NCI-H2081 (cell line): ENCODE data around the gene FKBP5.
"Not testable (repeated sequence)": the region's sequence is repeated elsewhere in the genome, so short reads cannot be mapped to it uniquely, and the experiment has no call there.

Experiments
- DNase-seq, 2 experiments: peaks; one replicate each; lab custom pipeline; 2025; lab: John Stamatoyannopoulos, UW

Gene FKBP5

DNA sequence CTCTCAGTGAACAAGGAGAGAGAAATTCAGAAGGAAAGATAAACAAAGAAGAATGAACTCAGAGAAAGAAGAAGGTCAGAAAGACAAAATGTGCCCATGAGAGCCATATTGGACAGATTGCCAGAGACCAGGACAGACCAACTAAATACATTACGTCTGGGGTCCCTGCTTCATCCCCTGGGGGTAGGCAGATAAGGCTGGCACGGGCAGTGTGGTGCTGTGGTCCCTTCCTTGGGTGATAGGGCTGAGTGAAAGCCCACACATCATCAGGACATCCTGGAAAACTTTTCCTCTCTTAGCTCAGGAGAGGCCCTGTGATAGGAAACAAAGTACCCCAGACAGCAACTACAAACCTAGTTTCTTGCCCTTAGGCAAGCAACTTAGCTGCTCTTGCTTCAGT is 34.9 kb upstream of the FKBP5 start:
- no peak for DNase-seq

- no peak for DNase-seq
Observed at GRCh38 chr6:35722121-35722761, 33.5 kb upstream of the FKBP5 start.

DNA sequence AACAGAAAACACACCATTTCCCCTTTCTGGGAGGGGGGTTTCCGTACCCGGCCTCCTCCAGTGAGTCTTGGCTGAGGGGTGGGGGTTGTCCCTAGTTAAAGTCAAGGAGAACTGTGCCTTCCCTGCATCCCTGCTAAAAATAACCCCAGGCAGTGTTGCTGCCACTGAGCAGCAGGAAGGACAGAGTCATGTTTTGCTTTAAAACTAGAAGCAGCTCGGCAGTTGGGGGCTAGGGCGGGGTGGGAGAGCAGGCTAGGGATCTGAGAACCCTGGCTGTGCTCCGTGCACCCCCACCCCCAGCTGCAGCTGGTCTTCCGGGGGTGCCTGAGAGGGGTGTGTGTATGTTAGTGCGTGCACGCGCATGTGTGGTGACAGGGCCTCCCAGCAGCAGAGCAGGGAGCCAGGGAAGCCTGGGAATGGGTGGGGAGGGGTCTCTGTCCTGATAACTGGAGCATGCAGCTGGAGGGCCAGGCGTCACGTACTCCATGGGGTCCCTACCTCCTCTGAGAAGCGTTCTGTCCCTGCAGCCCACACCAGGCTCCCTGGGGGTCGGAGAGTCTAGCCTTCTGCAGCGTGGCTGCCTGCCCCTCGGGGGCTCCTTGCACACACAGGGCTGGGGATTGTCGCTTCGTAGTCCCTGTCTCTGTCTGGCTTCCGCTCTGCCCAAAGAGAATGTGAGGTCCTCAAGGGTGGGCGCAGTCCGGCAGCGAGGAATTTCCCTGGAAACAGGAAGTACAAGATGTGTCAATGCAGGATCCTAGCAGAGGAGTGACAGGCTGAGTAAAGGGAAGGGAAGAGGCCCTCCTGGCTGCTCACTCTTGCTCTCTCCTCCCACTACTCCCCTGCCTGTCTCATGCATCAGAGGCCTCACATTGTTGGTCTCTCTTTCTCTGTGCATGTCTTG is 31.4 kb upstream of the FKBP5 start:
- DNase-seq = no peak

DNA sequence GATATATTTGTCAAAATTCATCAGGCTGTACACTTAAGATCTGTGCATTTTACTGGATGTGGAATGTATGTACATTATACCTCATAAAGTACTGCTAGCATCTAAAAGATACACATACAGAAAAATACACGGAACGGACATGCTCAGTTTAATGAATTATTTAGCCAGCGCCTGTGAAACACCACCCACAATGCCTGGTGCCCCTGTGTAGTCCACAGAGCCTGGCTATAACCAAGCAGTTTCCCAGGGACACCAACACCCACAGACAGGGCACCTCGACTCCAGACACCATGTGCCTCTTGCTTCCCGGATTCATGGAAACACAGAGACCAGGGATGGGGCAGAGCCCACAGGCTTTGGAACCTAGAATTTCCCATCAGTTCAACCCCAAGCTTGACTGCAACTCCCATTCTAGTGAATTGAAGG is 30.7 kb upstream of the FKBP5 start:
- DNase-seq = no peak

DNA sequence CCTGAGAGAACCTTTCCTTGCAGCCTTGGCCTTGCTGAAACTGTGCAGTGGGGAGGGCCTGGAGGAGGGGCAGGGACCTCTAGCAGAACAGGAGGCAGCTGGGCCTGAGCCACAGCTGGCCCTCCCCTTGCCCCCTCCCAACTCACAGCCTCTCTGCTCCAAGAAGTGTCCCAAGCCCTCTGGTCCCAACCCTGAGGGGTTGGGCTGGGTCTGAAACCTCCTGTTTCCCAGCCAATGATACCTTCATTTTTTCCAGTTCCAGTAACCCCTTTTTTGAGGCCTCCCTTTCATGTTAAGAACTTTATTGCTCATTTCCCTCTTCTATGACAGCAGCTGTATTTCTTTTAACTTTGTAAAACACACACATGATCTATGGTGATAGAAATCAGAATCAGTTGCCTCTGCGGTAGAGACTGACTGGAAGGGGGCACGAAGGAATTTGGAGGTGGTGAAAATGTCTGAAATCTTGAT is 30.2 kb upstream of the FKBP5 start:
- no peak for DNase-seq

DNA sequence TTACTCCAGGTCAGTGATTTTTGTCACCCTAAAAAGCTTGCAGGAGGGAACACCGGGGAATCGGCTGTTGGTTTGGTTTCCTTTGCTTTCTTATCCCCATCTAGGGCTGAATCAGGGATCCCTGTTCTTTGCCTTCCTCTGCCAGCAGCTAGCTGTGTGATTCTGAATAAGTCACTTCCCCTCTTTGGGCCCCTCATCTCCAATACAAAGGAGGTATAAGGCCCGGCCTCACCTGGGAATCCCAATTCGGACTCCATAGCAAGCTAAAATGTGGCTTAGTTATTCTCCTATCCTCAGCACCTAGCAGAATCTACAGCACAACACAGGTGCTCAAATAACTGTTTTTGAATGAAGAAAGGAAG is 29.6 kb upstream of the FKBP5 start:
- no peak for DNase-seq

DNA sequence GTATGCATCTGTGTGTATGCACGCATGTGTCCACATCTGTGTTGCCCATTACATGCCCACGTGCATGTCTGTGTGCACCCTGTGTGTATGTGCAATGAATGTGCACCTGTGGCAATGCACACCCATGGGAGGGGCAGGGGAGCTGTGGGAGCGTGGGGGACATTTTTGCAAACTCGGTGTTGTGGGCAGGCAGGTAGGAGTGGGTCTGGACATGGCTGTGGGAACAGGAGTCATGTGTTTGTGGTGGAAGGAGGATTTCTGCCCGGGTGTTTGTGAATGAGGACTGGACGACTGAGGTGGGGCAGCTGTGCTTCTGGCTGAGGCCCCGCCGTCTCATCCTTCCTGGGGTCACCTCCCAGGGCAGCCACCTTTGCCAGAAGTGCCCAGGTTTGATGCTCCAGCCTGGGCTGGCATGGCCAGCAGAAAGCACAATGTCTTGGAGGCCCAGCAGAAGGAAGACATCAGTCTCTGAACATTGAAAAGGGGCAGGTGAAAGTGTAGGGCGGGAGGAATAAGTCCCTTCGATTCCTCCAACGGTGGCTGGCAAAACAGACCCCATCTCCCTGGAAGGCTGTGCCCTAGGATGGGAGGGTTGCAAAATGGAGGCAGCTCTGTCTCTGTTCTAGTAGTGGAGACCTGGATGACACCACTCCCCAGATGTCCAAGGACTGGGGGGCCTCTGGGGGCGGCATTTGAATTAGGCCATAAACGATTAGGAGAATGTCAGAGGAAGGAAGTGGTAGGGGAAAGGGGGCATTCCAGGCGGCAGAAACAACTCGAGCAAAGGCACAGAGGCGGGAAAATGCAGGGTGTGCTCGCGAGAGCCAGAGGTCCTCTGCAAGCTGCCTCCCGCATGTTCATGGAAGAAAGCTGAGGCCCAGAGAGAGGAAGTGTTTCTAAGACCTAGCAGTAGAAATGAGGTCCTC is 29.0 kb upstream of the FKBP5 start:
- DNase-seq = no peak

DNA sequence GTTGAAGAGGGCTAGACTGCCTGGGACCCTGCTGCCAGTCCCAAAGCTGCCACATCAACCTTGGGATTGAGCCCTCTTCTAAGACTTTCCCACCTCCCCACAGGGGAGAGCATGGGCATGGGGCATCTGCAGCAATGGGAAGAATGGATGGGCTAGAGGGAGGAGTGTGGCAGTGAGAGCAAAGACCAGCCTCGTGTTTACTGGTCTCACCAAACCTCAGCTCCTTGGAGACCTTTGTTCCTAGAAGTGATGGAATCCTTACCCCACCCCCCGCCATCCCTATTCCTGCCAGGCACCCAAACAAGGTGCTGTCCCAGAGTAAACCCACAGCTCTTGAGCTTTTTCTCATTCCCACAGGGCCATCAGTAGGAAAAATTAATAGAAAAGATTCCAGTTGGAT is 28.1 kb upstream of the FKBP5 start:
- DNase-seq = no peak

DNA sequence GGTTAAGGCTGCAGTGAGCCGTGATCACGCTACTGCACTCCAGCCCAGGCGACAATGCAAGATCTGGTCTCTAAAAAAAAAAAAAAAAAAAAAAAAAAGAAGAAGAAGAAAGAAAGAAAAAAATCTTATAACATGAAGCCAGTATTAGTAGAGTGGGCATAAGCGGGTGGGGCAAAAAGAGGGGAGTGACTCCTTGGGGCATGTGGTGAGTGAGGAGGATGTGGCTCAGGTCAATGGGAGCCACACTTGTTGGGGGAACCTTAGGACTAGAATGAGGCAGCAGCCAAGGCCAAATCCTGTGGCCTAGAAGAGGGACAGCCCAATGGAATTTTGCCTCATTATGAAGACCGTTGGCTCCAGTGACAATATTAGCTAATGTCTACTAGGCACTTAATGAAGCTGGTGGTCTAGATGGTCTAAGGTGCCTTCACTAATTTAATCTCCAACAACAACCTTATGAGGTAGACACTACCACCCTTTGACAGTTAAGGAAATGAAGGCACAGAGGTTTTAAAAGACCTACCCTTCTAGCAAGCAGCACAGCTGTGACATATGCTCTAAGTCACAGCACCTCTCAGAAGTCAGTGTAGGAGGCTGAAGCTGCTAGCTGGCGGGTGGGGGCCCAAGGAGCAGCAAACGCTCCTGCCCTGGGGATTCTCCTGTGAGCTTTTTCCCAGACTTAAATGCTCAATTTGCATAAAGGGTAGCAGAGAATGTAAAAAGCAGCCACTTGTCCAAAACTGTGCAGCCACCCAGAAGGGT is 24.5 kb upstream of the FKBP5 start:
- no peak for DNase-seq

- DNase-seq = no peak
Observed at GRCh38 chr6:35711731-35712130, 23.0 kb upstream of the FKBP5 start.

DNA sequence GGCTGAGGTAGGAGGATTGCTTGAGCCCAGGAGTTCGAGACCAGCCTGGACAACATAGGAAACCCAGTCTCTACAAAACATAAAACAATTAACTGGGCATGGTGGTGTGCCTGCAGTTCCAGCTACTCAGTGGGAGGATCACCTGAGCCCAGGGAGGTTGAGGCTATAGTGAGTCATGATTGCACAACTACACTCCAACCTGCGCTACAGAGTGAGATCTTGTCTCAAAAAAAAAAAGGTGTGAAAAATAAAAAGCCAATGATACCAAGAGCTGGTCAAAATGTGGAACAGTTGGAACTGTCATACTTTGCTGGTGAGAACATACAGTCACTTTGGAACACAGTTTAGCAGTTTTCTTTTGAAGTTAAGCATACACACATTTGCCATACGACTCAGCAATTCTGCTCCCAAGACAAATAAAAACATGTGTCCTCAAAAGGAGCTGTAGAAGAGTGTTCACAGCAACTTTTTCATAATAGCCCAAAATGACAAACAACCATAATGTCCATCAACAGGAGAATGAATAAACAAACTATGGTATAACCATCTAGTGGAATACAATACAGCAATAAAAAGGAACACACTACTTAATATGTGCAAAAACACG is 21.6 kb upstream of the FKBP5 start:
- no peak for DNase-seq

- DNase-seq = no peak
Observed at GRCh38 chr6:35708585-35708984, 19.9 kb upstream of the FKBP5 start.

DNA sequence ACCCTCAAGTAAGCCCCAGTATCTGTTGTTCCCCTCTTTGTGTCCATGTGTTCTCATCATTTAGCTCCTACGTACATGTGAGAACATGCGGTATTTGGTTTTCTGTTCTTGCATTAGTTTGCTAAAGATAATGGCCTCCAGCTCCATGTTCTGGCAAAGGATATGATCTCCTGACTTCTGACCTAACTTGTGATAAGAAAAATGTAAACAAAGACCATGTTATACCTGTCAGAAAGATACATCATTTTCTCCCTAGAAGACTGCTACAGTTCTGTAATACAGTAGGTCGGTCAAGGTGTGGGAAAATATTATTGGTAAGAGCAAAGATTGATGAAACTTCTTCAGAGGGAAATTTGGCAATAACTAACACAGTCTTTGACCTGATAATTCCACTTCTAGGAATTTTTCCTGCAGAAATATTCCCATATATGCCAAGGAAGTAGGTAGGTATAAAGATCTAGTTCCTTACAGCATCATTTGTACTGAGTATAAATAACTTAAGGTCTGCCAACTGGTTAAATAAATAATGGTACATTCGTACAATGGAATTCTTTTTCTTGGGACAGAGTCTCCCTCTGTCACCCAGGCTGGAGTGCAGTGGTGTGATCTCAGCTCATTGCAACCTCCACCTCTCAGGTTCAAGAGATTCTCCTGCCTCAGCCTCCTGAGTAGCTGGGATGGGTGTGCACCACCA is 19.1 kb upstream of the FKBP5 start:
- no peak for DNase-seq

- DNase-seq = no peak
Observed at GRCh38 chr6:35706468-35706867, 17.8 kb upstream of the FKBP5 start.

DNA sequence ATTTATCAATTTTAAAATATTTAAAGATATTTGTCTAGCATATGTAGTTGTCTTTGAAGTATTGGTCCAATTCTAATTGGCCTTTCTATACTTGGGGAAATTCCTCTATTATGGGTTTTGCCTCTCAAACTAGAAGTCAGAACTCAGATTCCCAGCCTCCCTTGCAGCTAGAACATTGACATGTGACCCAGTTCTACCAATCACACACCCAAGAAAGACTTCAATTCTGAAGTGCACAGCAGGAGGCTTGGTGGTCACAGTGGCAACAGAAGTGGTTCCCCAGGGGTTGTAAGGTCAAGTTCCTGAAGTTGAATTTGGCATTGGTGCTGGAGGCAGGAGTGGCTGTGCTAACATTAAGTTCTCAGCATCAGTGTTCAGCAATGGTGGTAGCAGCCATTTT is 14.8 kb upstream of the FKBP5 start:
- no peak for DNase-seq

DNA sequence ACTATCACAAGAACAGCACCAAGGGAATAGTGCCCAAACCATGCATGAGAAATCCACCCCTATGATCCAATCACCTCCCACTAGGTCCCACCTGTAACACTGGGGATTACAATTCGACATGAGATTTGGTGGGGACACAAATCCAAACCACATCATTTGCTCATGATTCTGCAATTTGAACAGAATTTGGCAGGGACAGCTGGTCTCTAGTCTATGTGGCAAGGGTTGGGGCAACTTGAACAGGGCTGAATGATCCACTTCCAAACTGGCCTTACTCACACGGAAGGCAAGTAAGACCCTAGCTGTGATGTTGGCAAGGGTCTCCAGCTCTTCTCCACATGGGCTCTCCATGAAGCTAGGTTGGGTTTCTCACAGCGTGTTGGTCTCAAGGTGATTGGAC is 10.1 kb upstream of the FKBP5 start:
- no peak for DNase-seq

DNA sequence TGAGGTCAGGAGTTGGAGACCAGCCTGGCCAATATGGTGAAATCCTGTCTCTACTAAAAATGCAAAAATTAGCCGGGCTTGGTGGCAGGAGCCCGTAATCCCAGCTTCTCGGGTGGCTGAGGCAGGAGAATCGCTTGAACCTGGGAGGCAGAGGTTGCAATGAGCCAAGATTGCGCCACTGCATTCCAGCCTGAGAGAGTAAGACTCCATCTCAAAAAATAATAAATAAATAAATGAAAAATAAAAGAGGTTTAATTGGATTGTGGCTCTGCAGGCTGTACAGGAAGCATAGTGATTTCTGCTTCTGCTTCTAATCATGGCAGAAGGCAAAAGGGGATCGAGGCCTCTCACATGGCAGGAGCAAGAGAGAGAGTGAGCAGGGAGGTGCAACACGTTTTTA is 9.7 kb upstream of the FKBP5 start:
- DNase-seq = not testable (repeated sequence)

DNA sequence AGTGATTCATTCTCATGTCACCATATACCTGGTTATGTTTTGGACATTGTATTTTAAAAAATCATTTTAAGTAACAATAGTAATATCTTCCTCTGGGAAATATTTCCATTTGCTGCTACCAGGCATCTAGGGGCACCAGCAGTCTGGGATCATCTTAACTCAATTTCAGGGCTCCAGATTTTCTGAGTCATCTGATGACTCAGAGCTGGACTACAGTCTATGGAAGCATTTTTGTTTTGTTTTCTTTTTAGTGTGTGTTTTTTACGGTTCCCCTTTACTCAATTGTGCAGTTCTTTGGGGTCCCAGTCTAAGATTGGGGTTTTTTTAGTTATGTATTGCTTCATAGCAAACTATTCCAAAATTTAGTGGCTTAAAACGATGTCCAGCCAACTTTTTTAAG is 5.7 kb upstream of the FKBP5 start:
- no peak for DNase-seq

GRCh38 chr6:35691027-35691824 is 2.5 kb upstream of the FKBP5 start:
- no peak for DNase-seq

DNA sequence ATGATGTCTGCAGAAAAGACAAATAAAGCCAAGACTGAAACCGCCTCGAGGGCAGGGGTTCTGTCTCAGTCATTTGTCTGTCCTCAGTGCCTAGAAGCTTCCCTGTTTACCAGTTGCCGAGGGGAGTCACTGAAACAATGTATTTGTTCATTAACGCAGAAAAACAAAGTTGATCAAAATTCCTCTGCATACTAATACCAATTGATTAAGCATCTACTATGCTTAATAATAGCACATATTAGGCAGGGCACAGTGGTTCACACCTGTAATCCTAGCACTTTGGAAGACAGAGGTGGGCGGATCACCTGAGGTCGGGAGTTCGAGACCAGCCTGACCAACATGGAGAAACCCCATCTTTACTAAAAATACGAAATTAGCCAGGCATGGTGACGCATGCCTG is 1.8 kb upstream of the FKBP5 start:
- DNase-seq = no peak
